GM21576 (cell line): ENCODE results near the gene SZT2.
"Not testable (repeated sequence)": the region's sequence is repeated elsewhere in the genome, so short reads cannot be mapped to it uniquely, and the experiment has no call there.

Experiments used
- ATAC-seq: cut with Tn5 transposase; IDR thresholded peaks from one replicate; pipeline ENCODE4 v1.9.1; 2021; ENCODE audit warnings: mild to moderate bottlenecking, moderate library complexity; ENCODE audit not compliant: unreplicated experiment

Gene SZT2

DNA sequence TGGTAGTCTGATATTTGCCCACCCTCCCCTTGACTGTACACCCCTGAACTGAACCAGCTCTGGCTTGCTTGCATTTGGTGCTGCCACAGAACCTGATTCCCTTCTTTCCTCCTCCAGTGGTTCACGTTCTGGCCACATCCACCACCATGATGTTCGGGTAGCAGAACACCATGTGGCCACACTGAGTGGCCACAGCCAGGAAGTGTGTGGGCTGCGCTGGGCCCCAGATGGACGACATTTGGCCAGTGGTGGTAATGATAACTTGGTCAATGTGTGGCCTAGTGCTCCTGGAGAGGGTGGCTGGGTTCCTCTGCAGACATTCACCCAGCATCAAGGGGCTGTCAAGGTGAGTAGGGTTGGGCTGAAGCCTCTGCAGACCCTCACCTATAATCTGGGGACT is 29.1 kb upstream of the SZT2 start:
- no peak for ATAC-seq

DNA sequence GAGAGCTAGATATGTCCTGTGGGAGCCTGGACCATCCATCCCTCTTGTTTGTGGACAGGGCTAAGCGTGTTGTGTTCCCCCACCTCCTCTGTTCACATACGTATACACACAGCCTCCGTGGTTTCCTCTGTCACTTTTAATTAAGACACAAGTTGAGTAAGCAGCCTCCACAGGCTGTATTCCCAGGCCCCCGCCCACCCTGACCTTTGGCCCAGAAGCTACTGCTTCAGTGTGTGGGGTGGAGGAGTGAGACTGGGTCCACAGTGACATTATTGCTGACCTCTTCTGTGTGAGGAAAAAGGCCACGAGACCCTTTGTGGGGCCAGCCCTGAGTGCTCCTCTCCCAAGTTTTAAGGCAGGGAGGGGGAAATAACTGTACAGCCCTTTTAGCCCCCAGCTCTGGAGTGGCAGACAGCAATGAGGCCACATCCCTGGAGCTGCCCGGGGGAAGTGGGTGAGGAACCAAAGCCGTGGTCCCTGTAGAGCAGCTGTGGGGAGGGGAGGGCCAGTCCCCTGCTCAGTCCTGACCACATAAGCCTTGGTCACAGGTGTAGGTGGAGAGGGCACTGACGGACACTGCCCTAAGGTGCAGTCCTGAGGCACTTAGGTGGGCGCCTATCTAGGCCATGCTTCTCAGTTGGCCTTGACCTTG is 26.3 kb upstream of the SZT2 start:
- no peak for ATAC-seq

DNA sequence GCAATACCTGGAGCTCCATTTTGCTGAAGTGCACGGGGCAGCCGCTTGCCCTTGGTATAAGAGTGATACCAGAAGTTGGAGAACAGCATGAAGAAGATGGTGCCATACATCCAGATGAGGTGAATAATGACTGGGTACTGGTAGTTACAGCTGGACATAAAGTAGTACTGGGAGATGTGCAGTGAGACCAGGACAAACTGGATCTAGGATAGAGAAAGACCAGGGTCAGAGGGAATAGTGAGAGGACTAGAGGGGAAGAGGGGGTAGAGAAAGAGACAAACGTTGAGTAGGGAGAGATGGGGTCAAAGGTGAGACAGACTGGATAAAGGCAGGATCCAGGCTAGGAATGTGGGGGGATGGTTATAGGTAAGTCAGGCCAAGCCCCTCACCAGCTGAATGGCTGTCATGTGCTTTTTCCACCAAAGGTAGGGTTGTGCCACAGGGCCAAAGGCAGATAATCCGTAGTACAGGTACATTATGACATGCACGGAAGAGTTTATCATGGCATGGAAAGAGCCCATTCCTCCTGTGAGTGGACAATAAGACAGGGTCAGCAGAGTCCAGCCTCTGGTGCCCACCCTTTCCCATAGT is 25.7 kb upstream of the SZT2 start:
- ATAC-seq, result no peak

DNA sequence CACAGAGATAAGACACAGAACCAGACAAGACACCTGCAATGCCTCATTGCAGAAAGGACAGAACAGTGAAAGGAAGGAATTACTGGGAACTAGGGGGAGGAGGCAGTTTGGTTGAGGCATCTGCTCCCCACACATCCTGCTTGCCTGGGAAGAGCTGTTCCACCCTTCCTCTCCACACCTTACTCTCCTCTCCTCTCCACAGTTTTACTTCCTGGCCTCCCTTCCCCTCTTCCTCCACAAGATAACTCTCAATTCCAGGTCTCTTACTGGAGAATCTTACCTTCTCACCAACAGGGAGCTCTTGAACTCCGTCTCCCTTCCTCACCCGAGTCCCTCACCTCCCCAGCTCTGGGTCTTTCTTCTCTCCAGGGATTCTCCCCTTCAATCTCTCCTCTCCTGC is 24.0 kb upstream of the SZT2 start:
- ATAC-seq, result no peak

DNA sequence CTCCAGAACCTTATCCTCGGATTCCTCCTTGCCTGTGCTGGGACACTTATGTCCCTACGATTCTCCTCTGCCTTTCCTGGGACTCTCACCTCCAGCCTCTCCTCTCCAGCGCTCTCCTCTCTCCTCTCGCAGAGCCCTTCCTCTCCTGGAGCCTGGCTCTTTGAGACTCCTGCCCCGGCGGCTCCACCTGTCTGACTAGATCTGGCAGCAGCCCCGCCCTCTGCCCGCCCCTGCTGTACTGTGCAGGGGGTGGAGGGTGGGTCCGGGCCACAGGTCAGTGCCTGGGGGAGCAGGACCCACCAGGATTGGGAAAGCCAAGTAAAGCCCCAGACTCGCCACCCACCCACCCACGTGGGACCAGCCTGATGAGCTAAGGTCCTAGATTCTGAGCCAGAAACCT is 23.5 kb upstream of the SZT2 start:
- ATAC-seq, result no peak

DNA sequence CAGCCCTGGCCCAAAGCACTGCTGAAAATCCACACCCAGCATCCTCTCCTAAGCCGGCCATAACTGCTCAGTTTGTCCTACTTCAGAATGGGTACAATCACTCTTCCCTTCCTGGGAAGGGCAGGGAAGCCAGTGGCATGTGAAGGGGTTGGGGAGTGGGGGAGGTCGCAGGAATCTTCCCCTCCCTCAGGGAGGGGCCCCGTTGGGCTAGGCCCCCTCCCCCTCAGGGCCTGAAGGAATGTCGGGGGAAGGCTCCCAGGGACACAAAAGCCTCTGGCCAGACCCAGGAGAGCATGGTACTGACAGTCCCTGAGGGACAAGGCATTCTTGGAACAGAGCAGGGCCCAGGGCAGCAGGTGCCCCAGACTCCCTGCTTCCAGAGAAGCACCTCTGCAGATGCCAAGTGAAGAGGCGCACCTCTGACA is 23.1 kb upstream of the SZT2 start:
- ATAC-seq, result no peak

DNA sequence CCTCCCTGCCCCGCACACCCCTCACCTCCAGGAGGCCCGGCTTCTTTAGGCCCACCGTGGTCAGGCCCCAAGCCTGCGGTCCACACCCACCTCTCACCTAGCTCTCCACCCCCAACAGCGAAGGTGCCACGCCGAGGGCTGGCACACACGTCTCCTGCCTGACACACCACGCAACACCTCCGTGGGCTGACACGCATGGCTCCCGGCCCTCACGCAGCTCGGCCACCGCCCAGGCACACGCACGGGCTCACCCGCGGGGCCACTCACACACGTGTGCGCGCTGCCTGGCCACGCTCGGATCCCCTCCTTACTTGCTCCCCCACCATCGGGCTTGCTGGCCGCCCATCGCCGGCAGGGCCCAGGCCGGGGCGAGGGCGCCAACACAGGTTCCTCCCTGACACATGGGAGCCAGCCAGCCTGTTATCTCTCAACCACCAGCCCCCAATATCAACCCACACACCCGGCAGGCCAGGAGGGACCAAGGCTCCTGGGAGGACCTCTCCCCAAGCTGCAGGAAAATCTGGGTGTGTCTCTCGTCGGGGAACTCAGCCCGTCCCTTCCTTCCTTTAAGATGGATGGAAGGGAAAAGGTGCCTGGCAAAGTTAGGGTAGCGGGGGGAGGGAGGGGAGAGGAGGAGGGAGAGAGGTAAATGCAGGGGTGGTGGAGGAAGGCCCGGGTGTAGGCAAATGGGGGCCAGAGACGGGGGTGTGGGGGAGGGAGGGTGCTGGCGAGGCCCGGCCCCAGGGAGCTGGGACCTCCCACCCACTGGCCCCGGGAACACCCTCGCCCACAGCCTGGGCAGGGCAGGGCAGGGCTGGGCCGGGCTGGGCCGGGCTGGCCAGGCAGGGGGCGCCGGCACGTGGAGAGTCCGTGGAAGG is 22.4 kb upstream of the SZT2 start:
- peak; percentile 35 for ATAC-seq

DNA sequence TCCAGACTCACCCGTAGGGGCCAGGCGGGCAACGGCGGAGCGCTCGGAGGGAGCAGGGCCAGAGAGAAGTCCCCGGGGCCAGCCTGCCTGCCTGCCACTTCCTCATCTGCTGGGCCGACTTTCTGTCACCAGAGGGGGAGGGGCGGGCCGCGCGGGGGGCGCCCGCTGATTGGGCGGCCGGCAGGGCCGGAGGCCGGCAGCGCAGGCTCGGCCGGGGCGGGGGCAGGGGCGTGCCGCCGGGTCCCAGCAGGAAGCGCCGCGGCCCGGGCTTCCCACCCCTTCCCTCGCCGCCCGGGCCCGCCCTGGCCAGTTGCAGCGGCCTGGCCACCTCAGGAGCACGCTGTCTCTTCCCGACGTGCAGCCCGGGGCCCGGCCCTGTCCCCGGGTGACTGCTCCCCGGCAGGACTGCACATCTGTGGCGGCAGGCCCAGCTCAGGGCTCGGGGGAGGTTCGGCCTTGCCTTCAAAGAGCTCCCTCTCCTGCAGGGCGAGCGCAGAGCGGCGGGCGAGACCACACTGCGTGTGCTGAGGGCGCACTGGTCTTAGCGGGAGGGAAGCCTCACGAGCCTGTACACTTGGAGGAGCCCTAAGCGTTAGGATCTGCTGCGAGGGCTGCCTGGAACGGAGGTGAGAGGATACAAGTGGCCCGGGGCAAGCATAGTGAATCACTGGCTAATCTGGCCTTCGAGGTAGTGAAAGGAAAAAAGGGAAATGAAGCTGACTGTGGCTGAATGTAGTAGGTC is 21.6 kb upstream of the SZT2 start, which contains the start of gene ELOVL1:
Gene ELOVL1, minus strand, starts transcription at position 108 of the 742 bp plus-strand sequence. CDS start 2,402 bp downstream, outside the sequence.
- peak; percentile 68 for ATAC-seq

DNA sequence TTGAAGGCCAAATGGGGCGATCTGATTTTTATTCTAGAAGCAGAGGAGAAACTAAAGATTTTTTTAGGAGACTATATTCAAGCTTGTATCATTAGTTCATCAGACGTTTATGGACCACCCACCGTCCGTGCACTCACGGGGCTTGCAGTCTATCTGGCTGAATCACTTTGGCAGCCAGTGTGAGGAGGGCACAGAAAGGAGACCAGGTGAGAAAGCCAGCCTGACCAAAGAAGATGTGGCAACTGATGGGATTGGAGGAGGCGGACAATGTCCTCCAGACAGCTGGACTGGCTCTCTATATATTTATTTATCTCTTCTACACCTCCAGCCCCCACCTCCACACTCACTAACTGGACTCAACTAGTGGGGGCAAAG is 21.1 kb upstream of the SZT2 start:
- no peak for ATAC-seq

DNA sequence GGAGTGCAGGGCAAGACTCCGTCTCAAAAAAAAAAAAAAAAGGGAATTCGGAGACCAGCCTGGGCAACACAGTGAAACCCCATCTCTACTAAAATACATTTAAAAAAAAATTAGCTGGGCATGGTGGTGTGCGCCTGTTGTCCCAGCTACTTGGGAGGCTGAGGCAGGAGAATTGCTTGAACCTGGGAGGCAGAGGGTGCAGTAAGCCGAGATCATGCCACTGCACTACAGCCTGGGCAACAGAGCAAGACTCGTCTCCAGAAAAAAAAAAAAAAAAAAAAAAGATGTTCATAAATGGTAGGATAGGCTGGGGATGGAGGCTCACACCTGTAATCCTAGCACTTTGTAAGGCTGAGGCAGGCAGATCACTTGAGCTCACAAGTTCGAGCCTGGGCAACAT is 19.9 kb upstream of the SZT2 start:
- ATAC-seq, result not testable (repeated sequence)

DNA sequence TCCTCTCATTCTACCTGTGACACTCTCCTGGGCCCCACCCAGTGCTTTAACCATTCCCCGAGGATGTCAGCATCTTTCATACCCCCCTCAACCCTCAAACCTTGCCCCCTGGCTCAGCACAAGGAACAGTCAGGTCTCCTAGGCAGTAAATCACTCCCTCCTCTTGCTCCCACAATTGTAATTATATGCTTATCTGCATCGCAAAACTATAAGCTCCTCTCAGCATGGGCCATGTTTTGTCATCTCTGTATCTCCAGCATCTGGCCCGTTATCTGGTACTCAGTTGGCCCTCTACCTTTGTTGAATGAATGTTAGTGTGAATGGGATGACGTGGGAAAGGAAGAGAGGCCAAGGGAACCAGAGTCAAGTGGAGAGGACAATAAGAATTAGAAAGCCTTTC is 19.1 kb upstream of the SZT2 start:
- ATAC-seq, result no peak

DNA sequence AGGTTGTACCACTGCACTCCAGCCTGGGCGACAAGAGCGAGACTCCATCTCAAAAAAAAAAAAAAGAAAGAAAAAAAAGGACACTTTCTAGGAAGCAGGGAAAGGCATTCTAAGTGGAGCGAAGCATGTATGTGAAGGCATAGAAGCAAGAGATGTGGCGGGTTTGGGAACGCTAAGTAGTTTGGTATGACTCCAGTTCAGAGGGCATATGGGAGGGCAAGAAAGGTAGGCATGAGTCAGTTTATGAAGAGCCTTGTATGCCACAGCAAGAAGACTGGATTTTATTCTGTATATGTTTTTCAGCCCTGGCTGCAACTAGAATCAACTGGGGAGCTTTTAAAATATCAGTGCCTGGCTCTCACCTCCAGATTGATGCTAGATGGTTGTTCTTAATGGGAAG is 17.5 kb upstream of the SZT2 start:
- ATAC-seq, result no peak

DNA sequence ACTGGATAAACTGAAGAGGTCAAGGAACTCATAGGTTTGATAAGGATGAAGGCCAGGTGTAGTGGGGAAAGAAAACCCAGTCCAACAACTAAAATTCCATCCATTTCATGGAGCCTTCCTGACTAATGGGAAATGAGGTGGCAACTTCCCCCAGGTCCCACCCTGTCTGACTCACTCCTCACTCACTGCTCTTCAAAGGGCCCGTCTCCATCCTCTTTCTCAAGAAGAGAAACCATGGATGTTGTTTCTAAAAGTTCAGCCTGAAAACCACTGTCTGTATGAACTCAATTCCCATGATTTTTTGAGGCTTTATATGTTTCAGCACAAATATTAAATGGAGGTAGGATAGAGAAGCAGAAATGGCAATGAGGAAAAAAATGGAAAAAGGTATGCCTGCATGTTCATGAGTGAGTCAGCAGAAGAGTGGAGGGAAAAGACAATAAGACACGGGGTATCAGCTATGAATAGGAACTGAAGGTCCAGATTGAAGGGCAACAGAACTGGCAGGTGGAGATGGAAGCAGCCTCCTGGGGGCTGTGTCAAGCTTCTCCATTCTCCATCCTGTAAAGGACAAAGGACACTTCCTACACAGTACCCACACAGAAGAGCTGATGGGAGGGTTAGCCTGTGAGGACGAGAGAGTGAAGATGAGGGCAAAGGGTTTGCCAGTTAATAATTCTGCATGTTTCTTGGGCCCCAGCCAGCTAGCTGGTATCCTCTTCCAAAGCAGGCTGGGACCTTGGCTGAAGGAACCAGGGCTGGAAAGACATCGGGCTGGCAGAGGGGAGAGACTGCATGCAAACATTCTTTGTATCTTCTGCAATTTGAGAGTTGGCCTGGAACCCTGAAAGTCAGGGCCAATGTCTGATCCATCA is 16.4 kb upstream of the SZT2 start:
- no peak for ATAC-seq

DNA sequence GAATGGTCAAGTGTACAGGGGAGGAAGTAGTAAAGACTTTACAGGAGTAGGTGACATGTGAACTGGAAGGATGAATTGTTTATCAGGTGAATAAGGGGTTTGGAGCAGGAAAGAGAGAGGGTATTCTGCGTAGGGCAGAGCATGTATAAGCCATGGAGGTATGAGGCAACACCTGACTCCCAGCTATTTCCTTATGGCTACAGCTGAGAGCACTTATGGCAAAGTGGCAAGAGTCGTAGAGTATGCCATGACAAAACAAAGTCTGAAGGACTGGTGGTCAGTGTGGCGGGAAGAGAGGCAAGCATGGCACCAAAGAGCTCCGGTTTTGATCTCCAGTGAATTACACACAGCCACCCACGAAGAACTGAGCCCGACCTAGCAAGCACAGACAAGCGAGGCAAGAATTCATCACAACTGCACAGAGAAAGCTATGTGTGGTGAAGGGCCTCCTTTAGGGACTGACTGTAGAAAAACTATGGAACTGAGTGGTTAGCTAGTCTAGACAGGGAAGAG is 12.9 kb upstream of the SZT2 start:
- no peak for ATAC-seq

DNA sequence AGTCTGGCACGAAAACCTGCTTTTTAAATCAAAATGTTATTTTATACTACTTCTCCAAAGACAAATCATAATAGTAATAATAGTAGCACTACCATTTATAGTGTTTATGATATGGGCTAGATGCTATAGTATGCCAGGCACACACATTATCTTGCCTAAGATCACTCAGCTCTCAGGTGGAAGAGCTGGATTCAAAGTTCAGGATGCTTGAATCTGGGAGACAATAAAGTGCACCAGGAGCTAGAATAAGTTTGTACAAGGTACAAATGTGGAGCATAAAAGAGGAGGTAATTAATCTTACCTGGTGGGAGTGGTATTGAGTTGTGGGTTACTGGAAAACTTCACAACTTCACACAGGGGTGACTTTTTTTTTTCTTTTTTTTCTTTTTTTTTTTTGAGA is 11.9 kb upstream of the SZT2 start:
- ATAC-seq, result no peak

DNA sequence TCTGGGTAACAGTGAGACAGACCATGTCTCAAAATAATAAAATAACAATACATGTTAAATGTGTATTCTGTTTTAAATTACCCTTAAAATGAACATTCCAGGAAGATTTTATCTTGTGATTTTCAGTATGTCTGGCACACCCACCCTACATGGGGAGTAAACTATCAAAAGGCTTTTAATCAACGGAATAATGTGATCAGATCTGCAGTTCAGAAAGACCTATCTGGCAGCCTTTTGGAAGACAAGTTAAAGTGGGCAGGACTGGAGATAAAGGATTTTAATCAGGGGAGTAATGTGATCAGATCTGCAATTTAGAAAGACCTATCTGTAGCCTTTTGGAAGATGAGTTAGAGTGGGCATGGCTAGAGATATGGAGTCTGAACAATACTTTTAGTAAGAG is 10.2 kb upstream of the SZT2 start:
- ATAC-seq, result no peak

DNA sequence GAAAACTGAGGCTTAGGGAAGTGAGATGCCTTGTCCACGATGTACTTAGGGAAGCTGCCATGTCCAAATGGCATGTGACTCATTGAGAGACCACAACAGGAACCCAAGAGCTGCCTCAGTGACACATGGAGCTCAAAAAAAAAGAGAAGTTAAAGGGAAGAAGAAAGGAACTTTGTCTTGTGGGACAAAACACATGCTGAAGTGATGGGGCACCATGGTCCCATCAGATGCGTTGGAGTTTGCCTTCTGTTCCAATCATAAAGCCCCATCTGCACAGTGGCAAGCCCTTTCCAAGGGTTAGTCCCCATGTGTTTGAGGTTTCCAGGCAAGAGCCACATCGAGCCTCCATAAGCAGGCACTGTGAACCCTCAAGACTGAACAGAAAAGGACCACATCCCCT is 8.1 kb upstream of the SZT2 start:
- no peak for ATAC-seq

DNA sequence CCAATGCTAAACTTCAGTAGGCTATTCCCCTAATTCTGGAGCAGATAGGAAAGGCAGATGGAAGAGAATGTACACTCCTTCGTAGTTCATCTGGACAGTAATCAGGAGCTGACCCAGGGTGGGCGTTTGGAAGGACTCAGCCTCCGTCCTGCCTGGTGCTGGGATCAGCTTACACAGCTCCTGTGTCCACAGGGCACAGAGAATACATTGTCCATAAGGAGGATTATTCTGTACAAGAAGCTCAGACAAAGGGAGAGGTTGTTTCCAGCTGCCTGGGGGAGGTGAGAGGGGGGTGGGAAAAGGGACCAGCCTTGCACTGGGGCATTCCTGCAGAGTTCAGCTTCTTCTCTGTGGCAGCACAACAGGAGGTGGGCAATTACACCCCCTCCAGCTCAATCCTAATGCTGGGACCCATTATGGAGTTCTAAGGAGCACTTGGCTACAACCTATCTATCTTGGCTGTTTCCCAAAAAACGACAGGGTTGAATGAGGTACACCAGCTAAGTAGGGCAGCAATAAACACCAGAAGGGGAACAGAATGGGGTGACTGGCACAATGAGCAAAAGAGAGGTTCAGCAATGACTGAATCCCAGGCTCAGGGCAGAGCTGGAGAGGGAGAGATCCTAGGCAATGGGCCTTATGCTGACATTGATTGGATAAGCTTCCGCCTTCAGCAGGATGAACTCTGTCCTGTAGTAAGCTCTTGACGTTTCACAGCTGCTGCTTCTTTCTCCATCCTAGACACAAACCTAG is 7.5 kb upstream of the SZT2 start:
- ATAC-seq, result no peak

DNA sequence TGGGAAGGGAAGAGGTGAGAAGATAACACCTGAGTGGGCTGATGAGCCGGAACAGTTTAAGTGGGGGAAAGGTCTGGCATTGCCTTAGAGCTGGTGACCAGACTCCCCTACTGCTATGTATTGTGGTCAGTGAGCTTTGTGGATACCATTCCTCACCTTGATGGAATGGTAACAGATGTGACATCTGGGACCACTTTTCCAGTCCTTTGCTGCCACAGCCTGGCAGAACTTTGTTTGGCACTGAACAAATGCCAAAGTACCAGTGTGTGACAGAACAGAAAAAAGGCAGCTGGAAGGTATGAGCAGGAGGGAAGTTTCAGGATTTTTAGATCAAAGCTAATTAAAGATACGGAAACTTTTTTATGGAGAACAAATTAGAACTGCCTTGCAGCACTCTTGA is 6.2 kb upstream of the SZT2 start:
- ATAC-seq, result no peak
